Right ventricle myocardium inferior (tissue), 1 donor: ENCODE measurements around the gene EPHA6. TPM values are rescaled to one million over a fixed set of nuclear protein-coding genes. Genes with fewer than 3 reads are reported as not detected.
"Not testable (repeated sequence)": the region's sequence is repeated elsewhere in the genome, so short reads cannot be mapped to it uniquely, and the experiment has no call there.

Experiments
- ATAC-seq: fragments of 200-7000 bp; cut with Tn5 transposase; one replicate; pipeline ENCODE4 v1.9.1; 2020; ENCODE audit warnings: mild to moderate bottlenecking, moderate library complexity
- DNase-seq: peaks from one replicate; pipeline ENCODE4 v3.0.0; 2021; ENCODE audit errors: missing footprints
- intact Hi-C: fragments of 100-400 bp; cut with DNase I; formaldehyde crosslinking; loops from one replicate; pipeline ENCODE4 v1.11.0; 2022
- total RNA-seq: library from RNA; stranded (reverse); fragmentation: NEBNext Ultra II Directional; extraction: Animal tissue kit (Norgen Biotek cat#: 25700); gene quantifications from one replicate; pipeline ENCODE4 v1.2.1, GENCODE V29; 2021
- donor health status: DM: no; HTN: yes; CAD: no; lungs with severe emphysema.

Gene EPHA6
- total RNA-seq, 1 donor from 2014 or later, result 0.62 TPM

DNA sequence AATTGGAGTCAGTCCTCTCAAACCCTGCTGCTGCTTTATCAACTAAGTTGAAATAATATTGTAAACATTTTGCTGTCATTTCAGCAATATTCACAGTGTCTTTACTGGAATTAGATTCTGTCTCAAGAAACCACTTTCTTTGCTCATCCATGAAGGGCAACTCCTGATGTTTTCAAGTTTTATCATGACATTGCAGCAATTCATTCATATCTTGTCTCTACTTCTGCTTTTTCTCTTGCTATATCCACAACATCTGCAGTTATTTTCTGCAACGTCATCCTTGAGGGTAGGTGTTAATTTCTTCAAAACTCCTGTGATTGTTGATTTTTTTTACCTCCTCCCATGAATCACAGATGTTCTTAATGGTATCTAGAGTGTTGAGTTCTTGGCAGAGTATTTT, 181.6 kb downstream of the EPHA6 start:
- ATAC-seq (no peak), DNase-seq (no peak)
- intact Hi-C loops, result no loop called here

DNA sequence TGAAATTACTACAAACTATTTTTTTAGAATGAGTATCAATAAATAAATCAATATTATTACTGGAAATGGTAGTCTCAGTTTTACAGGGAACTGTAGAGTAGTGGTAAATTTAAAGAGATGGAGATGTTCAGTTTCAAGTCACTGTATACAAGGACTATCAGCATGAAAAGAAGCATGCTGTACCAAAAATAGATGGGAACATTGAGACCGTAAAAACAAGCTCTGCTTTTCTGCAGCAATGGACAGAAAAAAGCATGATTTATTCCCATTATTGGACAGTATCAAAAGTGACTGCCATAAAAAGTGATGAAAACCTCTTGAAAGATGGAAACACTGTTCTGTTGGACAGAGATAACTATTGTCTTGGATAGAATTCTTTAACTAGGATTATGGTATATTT, 187.2 kb downstream of the EPHA6 start:
- no peak for ATAC-seq
- intact Hi-C loops, result no loop called here
- DNase-seq, result no peak

DNA sequence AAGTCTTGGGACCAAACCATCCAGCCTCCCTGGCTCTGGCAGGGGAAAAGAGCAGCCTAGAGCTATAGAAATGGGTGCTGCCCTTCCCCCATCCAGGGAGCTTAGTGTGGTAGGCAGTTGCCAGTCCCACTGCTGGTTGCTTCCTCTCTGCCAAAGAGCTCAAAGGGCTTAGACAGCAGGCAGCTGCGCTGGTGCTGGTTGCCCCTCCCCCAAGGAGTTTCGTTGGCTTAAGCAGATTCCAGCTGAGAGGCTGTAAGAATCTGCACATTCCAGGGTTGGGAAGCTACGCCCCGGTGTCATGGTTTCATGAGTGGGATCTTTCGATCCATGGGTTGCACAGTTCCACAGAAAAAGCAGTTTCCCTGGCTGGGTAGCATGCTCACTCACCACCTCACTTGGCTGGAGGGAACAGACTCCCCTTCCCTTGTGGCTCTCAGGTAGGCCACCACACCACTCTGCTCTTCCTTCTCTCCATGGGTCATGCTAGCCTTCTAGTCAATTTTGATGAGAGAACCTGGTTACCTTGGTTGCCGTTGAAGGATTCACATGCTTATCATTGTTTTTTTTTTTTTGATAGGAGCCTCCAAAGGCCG, 195.1 kb downstream of the EPHA6 start:
- ATAC-seq (no peak), DNase-seq (no peak)
- intact Hi-C loops, result no loop called here

DNA sequence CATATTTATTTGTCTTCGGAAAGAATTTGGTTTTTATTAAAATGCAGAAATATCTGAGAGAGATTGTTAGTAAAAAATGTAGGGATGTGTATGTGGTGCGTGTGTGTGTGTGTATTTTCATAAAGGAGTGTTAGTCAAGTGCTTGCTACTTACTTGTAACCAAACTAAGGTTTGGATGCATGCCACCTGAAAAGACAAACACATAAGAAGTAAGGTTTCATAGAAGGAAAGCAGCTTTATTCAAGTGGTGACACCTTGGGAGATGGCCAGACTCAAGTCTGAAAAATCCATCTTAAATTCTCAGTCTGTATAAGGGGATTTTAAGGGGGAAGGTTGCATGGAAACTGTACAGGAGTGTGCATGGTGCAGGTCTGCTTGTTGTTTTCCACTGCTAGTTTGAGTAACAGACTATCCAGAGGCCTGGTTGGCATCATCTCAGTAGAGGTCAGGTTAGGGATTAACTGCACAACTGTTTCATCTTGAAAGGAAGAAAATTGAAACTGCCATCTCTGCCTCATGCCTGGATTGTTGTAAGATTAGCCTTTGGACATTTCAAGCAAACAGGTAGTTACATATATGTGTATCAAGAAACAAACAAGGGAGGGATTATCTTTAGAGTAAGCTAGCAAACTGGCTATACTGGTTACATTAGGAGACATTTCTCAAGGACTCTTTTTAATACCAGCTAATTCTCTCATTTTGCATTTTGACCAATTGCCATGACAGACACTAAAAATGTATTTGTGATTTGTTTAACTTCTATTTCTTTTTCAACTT, 196.7 kb downstream of the EPHA6 start:
- DNase-seq (no peak), ATAC-seq (no peak)
- intact Hi-C loops, result no loop called here

GRCh38 chr3:97021778-97022177, 207.4 kb downstream of the EPHA6 start:
- DNase-seq (no peak), ATAC-seq (no peak)
- intact Hi-C loops, result no loop called here

GRCh38 chr3:97025612-97026011, 211.2 kb downstream of the EPHA6 start:
- DNase-seq, ATAC-seq: not testable (repeated sequence)

GRCh38 chr3:97029972-97030371, 215.6 kb downstream of the EPHA6 start:
- ATAC-seq (no peak), DNase-seq (no peak)
- intact Hi-C loops, result no loop called here

More at GRCh38 chr3:97025612-97026011, 211.2 kb downstream of the EPHA6 start:
- intact Hi-C loops, result not testable (repeated sequence)

GRCh38 chr3:97037294-97037943, 223.0 kb downstream of the EPHA6 start:
- no peak for DNase-seq
- intact Hi-C loops, result no loop called here
- no peak for ATAC-seq

DNA sequence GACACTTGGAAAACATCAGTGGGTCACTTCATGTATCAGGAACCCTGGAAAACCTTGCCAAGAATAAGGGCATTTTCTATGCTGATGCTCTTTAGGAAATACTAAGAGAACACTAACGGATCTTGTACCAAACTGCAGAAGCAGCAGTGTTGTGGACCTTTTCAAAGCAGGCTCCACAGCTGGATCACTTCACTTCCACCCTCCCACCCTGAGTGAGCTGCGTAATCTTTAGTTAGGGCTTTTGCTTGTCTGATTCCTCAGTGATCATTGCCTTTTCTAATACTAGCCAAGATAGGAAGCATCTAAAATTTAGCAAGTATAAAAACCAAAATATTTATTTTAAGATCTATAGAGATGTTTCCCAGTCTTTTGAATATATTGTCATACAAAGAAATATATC, 229.0 kb downstream of the EPHA6 start:
- DNase-seq (no peak), ATAC-seq (no peak)
- intact Hi-C loops, result no loop called here

DNA sequence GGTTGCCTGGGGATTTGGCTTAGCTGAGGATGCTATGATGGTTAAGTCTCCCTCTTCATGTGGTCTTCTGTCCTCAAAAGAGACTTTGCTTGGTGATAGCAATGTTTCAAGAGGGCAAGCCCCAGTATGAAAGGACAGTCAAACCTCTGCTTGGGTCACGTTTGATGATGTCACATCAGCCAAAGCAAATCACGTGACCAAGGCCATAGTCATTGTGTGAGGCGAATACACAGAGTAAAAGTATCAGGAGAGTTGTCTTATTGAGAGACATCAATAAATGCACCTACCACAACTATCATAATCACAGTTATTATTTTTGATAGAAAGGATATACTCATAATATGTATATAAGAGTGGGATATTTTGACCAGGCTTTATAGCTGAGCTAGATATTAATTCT, 243.0 kb downstream of the EPHA6 start:
- intact Hi-C loops, result no loop called here
- DNase-seq, result no peak
- ATAC-seq, result no peak

- ATAC-seq, result no peak
- intact Hi-C loops, result no loop called here
- DNase-seq, result no peak
Measured at GRCh38 chr3:97059168-97059567, 244.8 kb downstream of the EPHA6 start.

DNA sequence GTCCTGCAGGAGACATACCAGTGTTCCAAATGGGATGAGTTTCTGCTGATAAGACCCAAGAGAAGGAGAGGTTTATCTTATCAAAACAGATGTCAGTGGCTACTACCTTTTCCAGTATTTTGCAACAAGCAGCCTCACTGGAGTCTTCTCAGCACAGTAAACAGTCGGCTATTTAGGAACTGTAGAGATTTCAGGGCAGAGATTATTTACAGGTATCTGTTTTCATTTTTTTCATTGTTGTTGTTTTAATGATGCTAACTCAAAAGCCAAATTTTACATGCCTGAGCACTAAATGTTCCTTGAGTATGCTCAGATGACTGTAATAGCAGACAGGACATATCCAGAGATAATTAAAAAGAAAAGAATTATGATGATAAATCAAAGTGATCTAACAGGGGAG, 252.1 kb downstream of the EPHA6 start:
- ATAC-seq, result no peak

DNA sequence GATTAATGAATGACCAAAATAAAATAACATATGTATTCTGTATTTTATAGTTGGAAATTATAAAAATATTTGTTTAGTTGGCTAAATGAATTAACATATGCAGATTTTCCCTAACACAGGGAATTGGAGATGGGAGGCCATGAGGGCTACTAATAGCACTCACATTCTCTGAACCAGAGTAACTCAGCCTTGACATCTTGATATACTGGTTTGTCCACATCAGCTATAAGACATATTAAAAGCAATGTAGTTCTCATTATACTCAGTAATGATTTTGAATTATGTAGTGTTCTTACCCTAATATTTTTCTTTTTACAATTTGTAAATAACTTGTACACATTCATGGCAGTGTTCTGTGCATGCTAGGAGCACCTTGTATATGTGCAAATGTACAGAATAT, 255.9 kb downstream of the EPHA6 start:
- intact Hi-C loops, result no loop called here
- DNase-seq, result no peak
- no peak for ATAC-seq

More for the DNA sequence above, 252.1 kb downstream of the EPHA6 start:
- intact Hi-C loops, result no loop called here
- DNase-seq, result no peak

DNA sequence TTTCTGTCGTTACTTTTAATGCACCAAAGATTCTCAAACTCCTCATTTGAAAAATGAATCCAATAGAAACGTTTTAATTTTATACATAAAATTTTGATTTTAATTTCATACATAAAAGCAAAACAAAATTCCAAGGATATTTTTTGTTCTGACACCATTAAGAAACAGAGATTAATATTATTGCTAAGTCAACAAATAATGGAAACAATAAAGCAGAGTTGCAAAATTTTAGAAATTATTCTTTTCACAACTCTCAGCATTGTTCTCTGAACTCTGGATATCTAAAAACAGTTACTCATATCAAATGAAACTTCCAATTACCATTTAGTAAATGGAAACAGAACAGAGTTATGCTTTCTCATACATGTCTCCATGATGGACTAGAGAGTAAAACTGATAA, 260.2 kb downstream of the EPHA6 start:
- intact Hi-C loops, result no loop called here
- ATAC-seq (no peak), DNase-seq (no peak)

GRCh38 chr3:97076673-97077072, 262.3 kb downstream of the EPHA6 start:
- intact Hi-C loops, result no loop called here
- no peak for DNase-seq
- ATAC-seq, result no peak

GRCh38 chr3:97089621-97090020, 275.2 kb downstream of the EPHA6 start:
- intact Hi-C loops, result no loop called here
- ATAC-seq, result no peak
- DNase-seq, result no peak

- ATAC-seq (no peak), DNase-seq (no peak)
- intact Hi-C loops, result loop anchor here (10.0 kb wide), 1 partner anchor 168 kb away; no protein-coding TSS in a partner anchor
Measured at GRCh38 chr3:97102641-97103040, 288.2 kb downstream of the EPHA6 start.

DNA sequence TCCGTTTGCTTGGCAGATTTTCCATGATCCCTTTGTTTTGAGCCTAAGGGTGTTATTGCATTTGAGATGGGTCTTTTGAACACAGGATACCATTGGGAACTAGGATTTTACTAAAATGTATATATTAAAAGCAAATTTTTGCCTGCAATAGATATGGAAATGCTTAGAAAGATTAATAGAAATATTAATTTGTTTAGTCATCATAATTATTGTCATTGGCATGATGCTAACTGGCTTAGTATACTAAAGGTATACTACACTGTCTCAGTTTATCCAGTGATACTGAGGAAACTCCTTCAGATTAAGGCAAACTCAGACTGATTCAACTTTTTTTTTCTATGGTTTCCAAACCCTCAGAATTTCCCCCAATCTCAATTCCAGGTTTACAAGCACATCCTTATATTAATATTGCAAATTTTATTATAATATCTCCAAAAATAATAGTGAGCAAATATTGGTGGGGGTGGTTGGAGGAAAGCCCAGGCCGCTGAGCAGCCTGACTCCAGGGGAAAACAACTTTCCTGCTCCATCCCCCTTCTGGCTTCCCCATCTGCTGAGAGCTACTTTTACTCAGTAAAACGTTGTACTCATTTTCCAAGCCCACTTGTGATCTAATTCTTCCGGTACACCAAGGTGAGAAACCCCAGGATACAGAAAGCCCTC, 291.7 kb downstream of the EPHA6 start:
- intact Hi-C loops, result loop anchor here (10.0 kb wide), 1 partner anchor 171 kb away; no protein-coding TSS in a partner anchor
- ATAC-seq, result no peak
- DNase-seq, result no peak

DNA sequence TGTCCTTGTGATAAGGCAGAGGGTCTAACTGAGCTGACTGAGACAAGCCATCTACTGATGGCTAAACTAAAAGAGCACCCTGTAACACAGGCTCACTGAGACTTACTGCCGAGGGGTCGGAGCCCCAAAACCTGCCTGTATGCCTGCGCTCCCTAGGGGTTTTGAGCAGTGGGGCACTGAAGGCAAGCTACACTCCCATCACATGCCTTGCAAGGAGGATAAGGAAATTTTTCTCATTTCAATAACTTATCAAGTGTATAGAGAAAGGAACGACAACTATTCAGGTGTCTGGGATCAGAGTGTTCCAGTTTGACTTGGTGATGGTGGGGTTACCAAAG, 292.2 kb downstream of the EPHA6 start:
- DNase-seq (no peak), ATAC-seq (no peak)
- intact Hi-C loops, result loop anchor here (10.0 kb wide), 1 partner anchor 172 kb away; no protein-coding TSS in a partner anchor
